ENCODE data around the gene MICALL2. TPM values are rescaled to one million over a fixed set of nuclear protein-coding genes. Genes with fewer than 3 reads are reported as not detected.

Gene MICALL2
- total and polyA plus RNA-seq, 4 donors = 19.0 to 70.6 (median 41.0) TPM

- no peak overlapping the region for H3K27ac ChIP-seq (ENCODE audit: low read depth in 1 of 2, low read length in 1 of 2)
- H3K27me3 ChIP-seq (ENCODE audit: control insufficient read depth in 3 of 3, insufficient read depth in 3 of 3, low read length in 2 of 3) = no peaks in the 10 kb centered on the region
- H3K9me3 ChIP-seq (ENCODE audit: control insufficient read depth in 4 of 4, insufficient read depth in 3 of 4, low read length in 3 of 4) = no peaks in the 10 kb centered on the region
- no peak overlapping the region for H3K4me3 ChIP-seq
- no peak overlapping the region for H3K9ac ChIP-seq (ENCODE audit: insufficient read depth in 1 of 2, low read length in 2 of 2)
- no peak for ATAC-seq (ENCODE audit: insufficient read depth, low FRiP score)
- H3K4me1 ChIP-seq (ENCODE audit: control insufficient read depth in 5 of 5, insufficient read depth in 5 of 5, low read length in 5 of 5) = peaks cover 0 to 9% (median 5%) of the 10 kb centered on the region in 5 donors
- TF ChIP-seq, protein P1, sequence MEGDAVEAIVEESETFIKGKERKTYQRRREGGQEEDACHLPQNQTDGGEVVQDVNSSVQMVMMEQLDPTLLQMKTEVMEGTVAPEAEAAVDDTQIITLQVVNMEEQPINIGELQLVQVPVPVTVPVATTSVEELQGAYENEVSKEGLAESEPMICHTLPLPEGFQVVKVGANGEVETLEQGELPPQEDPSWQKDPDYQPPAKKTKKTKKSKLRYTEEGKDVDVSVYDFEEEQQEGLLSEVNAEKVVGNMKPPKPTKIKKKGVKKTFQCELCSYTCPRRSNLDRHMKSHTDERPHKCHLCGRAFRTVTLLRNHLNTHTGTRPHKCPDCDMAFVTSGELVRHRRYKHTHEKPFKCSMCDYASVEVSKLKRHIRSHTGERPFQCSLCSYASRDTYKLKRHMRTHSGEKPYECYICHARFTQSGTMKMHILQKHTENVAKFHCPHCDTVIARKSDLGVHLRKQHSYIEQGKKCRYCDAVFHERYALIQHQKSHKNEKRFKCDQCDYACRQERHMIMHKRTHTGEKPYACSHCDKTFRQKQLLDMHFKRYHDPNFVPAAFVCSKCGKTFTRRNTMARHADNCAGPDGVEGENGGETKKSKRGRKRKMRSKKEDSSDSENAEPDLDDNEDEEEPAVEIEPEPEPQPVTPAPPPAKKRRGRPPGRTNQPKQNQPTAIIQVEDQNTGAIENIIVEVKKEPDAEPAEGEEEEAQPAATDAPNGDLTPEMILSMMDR (IDR thresholded peaks at IDR 0.05; ENCODE audit: control extremely low read depth, extremely low read depth) = no peak
- 83 to 86% methylated on average over 11 of the region's 11 CpGs for WGBS, 2 donors
- H3K36me3 ChIP-seq (ENCODE audit: control insufficient read depth in 4 of 4, insufficient read depth in 4 of 4, low read length in 4 of 4) = peaks cover 0 to 18% (median 0%) of the 10 kb centered on the region in 4 donors
- no peak for DNase-seq
These were observed 9.3 kb downstream of the MICALL2 start for GRCh38 chr7:1449951-1450350.

DNA sequence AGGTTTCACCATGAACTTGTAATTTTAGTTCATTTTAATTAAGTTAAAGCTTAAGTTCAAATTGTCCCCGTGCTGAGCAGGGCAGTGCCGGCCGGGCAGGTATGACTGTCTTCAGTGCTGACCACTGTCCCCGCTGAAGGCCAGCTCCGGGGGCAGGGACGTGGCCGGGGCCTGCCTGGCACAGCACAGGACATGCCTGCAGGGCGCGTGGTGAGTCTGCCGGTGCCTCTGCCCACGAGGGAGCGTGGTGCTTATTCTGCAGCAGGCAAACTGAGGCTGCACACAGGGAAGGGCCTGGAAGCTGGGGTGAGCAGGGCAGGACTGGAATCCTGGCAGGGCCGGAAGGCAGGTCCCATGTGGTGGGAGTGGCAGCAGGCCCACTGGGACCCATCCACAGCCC lies 9.8 kb downstream of the MICALL2 start:
- TF ChIP-seq, protein P1 (IDR thresholded peaks at IDR 0.05; ENCODE audit: control extremely low read depth, extremely low read depth) = no peak
- 85 to 94% methylated on average over 13 of the region's 13 CpGs for WGBS, 2 donors
- peaks cover 0 to 18% (median 0%) of the 10 kb centered on the region in 4 donors for H3K36me3 ChIP-seq (ENCODE audit: control insufficient read depth in 4 of 4, insufficient read depth in 4 of 4, low read length in 4 of 4)
- H3K9me3 ChIP-seq (ENCODE audit: control insufficient read depth in 4 of 4, insufficient read depth in 3 of 4, low read length in 3 of 4) = no peaks in the 10 kb centered on the region
- no peak overlapping the region for H3K4me3 ChIP-seq
- peaks cover 0 to 5% (median 2%) of the 10 kb centered on the region in 5 donors for H3K4me1 ChIP-seq (ENCODE audit: control insufficient read depth in 5 of 5, insufficient read depth in 5 of 5, low read length in 5 of 5)
- ATAC-seq (ENCODE audit: insufficient read depth, low FRiP score) = no peak
- no peak overlapping the region for H3K9ac ChIP-seq (ENCODE audit: insufficient read depth in 1 of 2, low read length in 2 of 2)
- H3K27ac ChIP-seq (ENCODE audit: low read depth in 1 of 2, low read length in 1 of 2) = no peak overlapping the region
- no peak for DNase-seq
- no peaks in the 10 kb centered on the region for H3K27me3 ChIP-seq (ENCODE audit: control insufficient read depth in 3 of 3, insufficient read depth in 3 of 3, low read length in 2 of 3)

GRCh38 chr7:1448958-1449357 lies 10.3 kb downstream of the MICALL2 start:
- ATAC-seq (ENCODE audit: insufficient read depth, low FRiP score) = no peak
- no peak for DNase-seq
- peaks cover 0 to 1% (median 0%) of the 10 kb centered on the region in 5 donors for H3K4me1 ChIP-seq (ENCODE audit: control insufficient read depth in 5 of 5, insufficient read depth in 5 of 5, low read length in 5 of 5)
- no peaks in the 10 kb centered on the region for H3K27me3 ChIP-seq (ENCODE audit: control insufficient read depth in 3 of 3, insufficient read depth in 3 of 3, low read length in 2 of 3)
- H3K9ac ChIP-seq (ENCODE audit: insufficient read depth in 1 of 2, low read length in 2 of 2) = no peak overlapping the region
- no peak overlapping the region for H3K4me3 ChIP-seq
- H3K9me3 ChIP-seq (ENCODE audit: control insufficient read depth in 4 of 4, insufficient read depth in 3 of 4, low read length in 3 of 4) = no peaks in the 10 kb centered on the region
- 93 to 95% methylated on average over 14 of the region's 14 CpGs for WGBS, 2 donors
- H3K27ac ChIP-seq (ENCODE audit: low read depth in 1 of 2, low read length in 1 of 2) = no peak overlapping the region
- H3K36me3 ChIP-seq (ENCODE audit: control insufficient read depth in 4 of 4, insufficient read depth in 4 of 4, low read length in 4 of 4) = peaks cover 0 to 18% (median 0%) of the 10 kb centered on the region in 4 donors
- TF ChIP-seq, protein P1 (IDR thresholded peaks at IDR 0.05; ENCODE audit: control extremely low read depth, extremely low read depth) = no peak
